DND-41 (cell line): ENCODE results near the gene PRPSAP1.

Experiments used
- ATAC-seq: fragments of 200-7000 bp; cut with Tn5 transposase; 3 replicates; pipeline ENCODE4 v1.9.1; 2021; ENCODE audit warnings: low read depth; ENCODE audit not compliant: insufficient read depth
- DNase-seq: peaks from one replicate; pipeline ENCODE4 v3.0.0-alpha.2; 2020
- H2AFZ ChIP-seq: 2 replicates; pipeline ENCODE4 v1.6.0; 2012; ENCODE audit warnings: low read depth, low read length
- H3K27ac ChIP-seq: 2 replicates; pipeline ENCODE4 v1.5.1; 2012; ENCODE audit warnings: low read length, inconsistent platforms
- H3K27me3 ChIP-seq: fragments of 200-600 bp; sonication (generic); 2 replicates; pipeline ENCODE4 v1.6.0; 2012; ENCODE audit warnings: low read length, mild to moderate bottlenecking, inconsistent platforms; ENCODE audit not compliant: insufficient read depth, poor library complexity
- H3K36me3 ChIP-seq: 2 replicates; pipeline ENCODE4 v1.5.1; 2012; ENCODE audit warnings: low read length, inconsistent platforms; ENCODE audit not compliant: insufficient read depth
- H3K4me1 ChIP-seq: 2 replicates; pipeline ENCODE4 v1.5.1; 2012; ENCODE audit warnings: mild to moderate bottlenecking, low read length; ENCODE audit not compliant: insufficient read depth
- H3K4me2 ChIP-seq: 2 replicates; pipeline ENCODE4 v1.6.0; 2012; ENCODE audit warnings: mild to moderate bottlenecking, moderate library complexity, low read length, inconsistent platforms; ENCODE audit not compliant: insufficient read depth
- H3K4me3 ChIP-seq, 2 experiments: fragments of 200-600 bp in 1 of 2; shearing (Covaris generic) in 1 of 2; 2 replicates each; pipeline ENCODE4 v1.5.1; 2012 to 2016; ENCODE audit warnings: inconsistent platforms in 2 of 2, low read length in 2 of 2, mild to moderate bottlenecking in 2 of 2, low read depth in 1 of 2, moderate library complexity in 1 of 2
- H3K79me2 ChIP-seq: 2 replicates; pipeline ENCODE4 v1.6.0; 2012; ENCODE audit warnings: low read length, inconsistent platforms; ENCODE audit not compliant: insufficient read depth
- H3K9ac ChIP-seq: 2 replicates; pipeline ENCODE4 v1.6.0; 2012; ENCODE audit warnings: low read depth, mild to moderate bottlenecking, inconsistent platforms, low read length, moderate library complexity
- H3K9me3 ChIP-seq: 2 replicates; pipeline ENCODE4 v1.5.1; 2012; ENCODE audit warnings: low read length, moderate library complexity, mild to moderate bottlenecking, inconsistent platforms; ENCODE audit not compliant: insufficient read depth, severe bottlenecking
- H4K20me1 ChIP-seq: 2 replicates; pipeline ENCODE4 v1.6.0; 2012; ENCODE audit warnings: low read length; ENCODE audit not compliant: insufficient read depth
- EZH2 ChIP-seq: IDR thresholded peaks from 3 replicates; pipeline ENCODE4 v1.6.1; 2012; ENCODE audit warnings: borderline replicate concordance, low read depth, mild to moderate bottlenecking, moderate library complexity, low read length, inconsistent platforms; ENCODE audit not compliant: severe bottlenecking
- TF ChIP-seq, protein P1 (sequence below): IDR thresholded peaks from 2 replicates; pipeline ENCODE4 v1.5.1; 2012; ENCODE audit warnings: borderline replicate concordance, low read length, moderate library complexity, mild to moderate bottlenecking; ENCODE audit not compliant: poor library complexity, severe bottlenecking; ENCODE audit errors: extremely low read depth

The PRPSAP1 gene

GRCh38 chr17:76273445-76274111, 80.1 kb downstream of the PRPSAP1 start:
- DNase-seq: no peak
- TF ChIP-seq, protein P1, sequence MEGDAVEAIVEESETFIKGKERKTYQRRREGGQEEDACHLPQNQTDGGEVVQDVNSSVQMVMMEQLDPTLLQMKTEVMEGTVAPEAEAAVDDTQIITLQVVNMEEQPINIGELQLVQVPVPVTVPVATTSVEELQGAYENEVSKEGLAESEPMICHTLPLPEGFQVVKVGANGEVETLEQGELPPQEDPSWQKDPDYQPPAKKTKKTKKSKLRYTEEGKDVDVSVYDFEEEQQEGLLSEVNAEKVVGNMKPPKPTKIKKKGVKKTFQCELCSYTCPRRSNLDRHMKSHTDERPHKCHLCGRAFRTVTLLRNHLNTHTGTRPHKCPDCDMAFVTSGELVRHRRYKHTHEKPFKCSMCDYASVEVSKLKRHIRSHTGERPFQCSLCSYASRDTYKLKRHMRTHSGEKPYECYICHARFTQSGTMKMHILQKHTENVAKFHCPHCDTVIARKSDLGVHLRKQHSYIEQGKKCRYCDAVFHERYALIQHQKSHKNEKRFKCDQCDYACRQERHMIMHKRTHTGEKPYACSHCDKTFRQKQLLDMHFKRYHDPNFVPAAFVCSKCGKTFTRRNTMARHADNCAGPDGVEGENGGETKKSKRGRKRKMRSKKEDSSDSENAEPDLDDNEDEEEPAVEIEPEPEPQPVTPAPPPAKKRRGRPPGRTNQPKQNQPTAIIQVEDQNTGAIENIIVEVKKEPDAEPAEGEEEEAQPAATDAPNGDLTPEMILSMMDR: no peak
- no peak for TF ChIP-seq EZH2
- Histone ChIP-seq H3K9ac (no peak overlapping the region), H3K79me2 (peaks cover 20% of the 10 kb centered on the region), H3K27ac (no peak overlapping the region), H3K27me3 (no peaks in the 10 kb centered on the region), H3K9me3 (no peaks in the 10 kb centered on the region), H3K4me3 (no peak overlapping the region), H4K20me1 (peaks cover 29% of the 10 kb centered on the region), H3K4me1 (peaks cover 21% of the 10 kb centered on the region), H3K36me3 (peaks cover 29% of the 10 kb centered on the region), H2AFZ (no peak overlapping the region), H3K4me2 (no peak overlapping the region)
- no peak for ATAC-seq

DNA sequence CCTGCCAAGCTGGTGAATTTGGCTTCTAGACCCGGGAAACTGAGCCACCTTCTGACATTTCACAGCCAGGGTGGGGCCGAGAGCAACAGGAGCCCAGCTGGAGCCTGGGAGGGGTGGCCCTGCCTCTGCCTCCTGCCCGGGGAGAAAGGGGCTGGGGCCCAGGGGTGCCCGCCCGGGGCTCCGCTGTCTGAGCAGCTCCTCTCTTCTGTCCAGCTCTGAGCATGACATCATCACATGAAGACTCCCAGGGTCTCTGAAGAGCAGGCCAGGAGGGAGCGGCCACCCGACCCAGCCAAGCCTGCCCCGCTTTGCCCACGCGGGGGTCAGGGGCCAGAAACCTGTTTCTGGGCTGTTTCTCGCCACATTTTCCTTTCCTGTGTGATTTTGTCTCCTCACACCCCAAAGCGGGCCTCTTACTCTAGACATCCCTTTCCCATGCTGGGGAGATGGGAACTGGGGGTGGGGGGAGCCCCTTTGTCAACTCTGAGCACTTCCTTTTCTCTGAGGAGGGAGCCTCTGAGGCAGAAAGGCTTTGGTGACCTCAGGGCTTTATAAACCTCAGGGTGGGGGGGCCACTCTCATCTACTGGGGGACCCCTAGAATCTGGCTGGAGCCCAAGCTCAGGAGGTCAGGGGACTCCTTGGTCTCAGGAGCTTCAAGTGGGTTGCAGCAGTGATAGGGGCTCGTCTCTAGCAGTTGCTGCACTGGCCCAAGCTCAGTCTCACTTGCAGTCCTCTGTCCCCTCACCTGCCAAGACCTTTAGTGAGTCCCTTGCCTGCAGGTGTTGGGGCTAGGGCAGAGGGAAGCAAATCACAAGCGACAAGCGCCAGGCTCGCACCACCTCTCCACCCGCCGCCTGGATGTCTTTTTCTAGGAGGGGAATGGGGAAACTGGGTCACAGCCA, 80.9 kb downstream of the PRPSAP1 start:
- no peaks in the 10 kb centered on the region for H3K9me3 ChIP-seq
- H3K79me2 ChIP-seq: peaks cover 28% of the 10 kb centered on the region
- H3K27me3 ChIP-seq: no peaks in the 10 kb centered on the region
- H2AFZ ChIP-seq: no peak overlapping the region
- peaks cover 29% of the 10 kb centered on the region for H3K4me1 ChIP-seq
- TF ChIP-seq, protein P1: no peak
- no peak for TF ChIP-seq EZH2
- ATAC-seq (peak; percentile 15), DNase-seq (no peak)
- H3K4me2 ChIP-seq: no peak overlapping the region
- H3K9ac ChIP-seq: no peak overlapping the region
- no peak overlapping the region for H3K4me3 ChIP-seq
- H4K20me1 ChIP-seq: peaks cover 37% of the 10 kb centered on the region
- H3K36me3 ChIP-seq: peaks cover 37% of the 10 kb centered on the region
- H3K27ac ChIP-seq: peak overlapping the region; percentile 29; the same call in 1 of the 2 replicates

- H3K9me3 ChIP-seq: no peaks in the 10 kb centered on the region
- peaks cover 46% of the 10 kb centered on the region for H3K36me3 ChIP-seq
- peak; percentile 15 for ATAC-seq
- no peak overlapping the region for H3K4me3 ChIP-seq
- no peak for DNase-seq
- H2AFZ ChIP-seq: no peak overlapping the region
- H3K27me3 ChIP-seq: no peaks in the 10 kb centered on the region
- peaks cover 45% of the 10 kb centered on the region for H4K20me1 ChIP-seq
- H3K79me2 ChIP-seq: peaks cover 37% of the 10 kb centered on the region
- TF ChIP-seq EZH2: no peak
- TF ChIP-seq, protein P1: no peak
- H3K4me2 ChIP-seq: no peak overlapping the region
- peak overlapping the region; percentile 54; the same call in 1 of the 2 replicates for H3K27ac ChIP-seq
- H3K9ac ChIP-seq: no peak overlapping the region
- peaks cover 38% of the 10 kb centered on the region for H3K4me1 ChIP-seq
These were observed 81.8 kb downstream of the PRPSAP1 start for GRCh38 chr17:76271669-76272540.
